ENCODE data around the gene TMEM213.
"Not testable (repeated sequence)": the region's sequence is repeated elsewhere in the genome, so short reads cannot be mapped to it uniquely, and the experiment has no call there.

TMEM213 gene

DNA sequence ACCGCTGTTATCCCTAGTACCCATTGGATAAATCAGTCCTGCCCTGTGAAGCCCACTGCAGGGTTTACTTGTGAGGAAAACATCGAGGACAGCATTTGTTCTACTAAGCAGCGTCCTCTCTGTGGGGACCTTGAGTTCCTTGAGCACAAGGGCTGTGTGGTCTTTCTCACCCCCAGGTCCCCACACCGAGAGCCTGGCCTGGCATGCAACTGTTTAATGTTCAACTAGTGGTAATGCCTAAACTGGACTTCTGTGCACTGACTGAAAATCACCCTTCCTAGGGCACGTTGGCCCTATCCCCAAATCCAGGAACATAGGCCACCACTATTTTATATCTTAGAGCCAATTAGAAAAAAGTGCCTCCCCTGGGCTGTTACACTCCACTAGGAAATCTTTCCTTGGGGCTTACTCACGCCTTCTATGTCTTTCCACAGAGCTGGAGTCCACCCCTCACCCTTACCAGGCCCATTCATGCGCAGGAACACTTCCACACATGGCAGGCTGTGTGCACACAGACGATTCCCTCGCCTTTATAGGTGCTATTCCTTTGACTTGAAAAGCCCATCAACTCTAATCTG lies 1.7 kb upstream of the TMEM213 start:
- Histone ChIP-seq H3F3A (ENCODE audit: control insufficient read depth, insufficient read depth) (no peaks in the 10 kb centered on the region), H3K27me3 (ENCODE audit: control insufficient read depth, low read length) (no peaks in the 10 kb centered on the region), H3K4me1 (ENCODE audit: control insufficient read depth, low read length) (no peaks in the 10 kb centered on the region), H3K4me3 (ENCODE audit: low read length) (no peak overlapping the region), H3K9me2 (replicated peaks; ENCODE audit: control insufficient read depth, low read length) (no peaks in the 10 kb centered on the region), H4K20me1 (ENCODE audit: control insufficient read depth, insufficient read depth, low read depth, low read length) (no peaks in the 10 kb centered on the region), H3K4me2 (ENCODE audit: low read length) (no peak overlapping the region), H3K27ac (ENCODE audit: low read depth, low read length) (no peak overlapping the region), H3K9me3 (ENCODE audit: control insufficient read depth, insufficient read depth, low read length) (no peaks in the 10 kb centered on the region), H3K36me3 (ENCODE audit: control insufficient read depth, low read length) (no peaks in the 10 kb centered on the region), H3K79me2 (ENCODE audit: control insufficient read depth, low read length) (no peaks in the 10 kb centered on the region)
- no peak for TF ChIP-seq EZH2phosphoT487 (IDR thresholded peaks at IDR 0.05; ENCODE audit: borderline replicate concordance, low read length)
- TF ChIP-seq, protein P1, sequence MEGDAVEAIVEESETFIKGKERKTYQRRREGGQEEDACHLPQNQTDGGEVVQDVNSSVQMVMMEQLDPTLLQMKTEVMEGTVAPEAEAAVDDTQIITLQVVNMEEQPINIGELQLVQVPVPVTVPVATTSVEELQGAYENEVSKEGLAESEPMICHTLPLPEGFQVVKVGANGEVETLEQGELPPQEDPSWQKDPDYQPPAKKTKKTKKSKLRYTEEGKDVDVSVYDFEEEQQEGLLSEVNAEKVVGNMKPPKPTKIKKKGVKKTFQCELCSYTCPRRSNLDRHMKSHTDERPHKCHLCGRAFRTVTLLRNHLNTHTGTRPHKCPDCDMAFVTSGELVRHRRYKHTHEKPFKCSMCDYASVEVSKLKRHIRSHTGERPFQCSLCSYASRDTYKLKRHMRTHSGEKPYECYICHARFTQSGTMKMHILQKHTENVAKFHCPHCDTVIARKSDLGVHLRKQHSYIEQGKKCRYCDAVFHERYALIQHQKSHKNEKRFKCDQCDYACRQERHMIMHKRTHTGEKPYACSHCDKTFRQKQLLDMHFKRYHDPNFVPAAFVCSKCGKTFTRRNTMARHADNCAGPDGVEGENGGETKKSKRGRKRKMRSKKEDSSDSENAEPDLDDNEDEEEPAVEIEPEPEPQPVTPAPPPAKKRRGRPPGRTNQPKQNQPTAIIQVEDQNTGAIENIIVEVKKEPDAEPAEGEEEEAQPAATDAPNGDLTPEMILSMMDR (IDR thresholded peaks at IDR 0.05; ENCODE audit: low read depth, low read length, poor library complexity, severe bottlenecking) = no peak

- not testable (repeated sequence) for H3K79me2 ChIP-seq (ENCODE audit: control insufficient read depth, low read length); H4K20me1 ChIP-seq (ENCODE audit: control insufficient read depth, insufficient read depth, low read depth, low read length); H3K9me3 ChIP-seq (ENCODE audit: control insufficient read depth, insufficient read depth, low read length); H3K4me3 ChIP-seq (ENCODE audit: low read length); H3K36me3 ChIP-seq (ENCODE audit: control insufficient read depth, low read length); H3K27ac ChIP-seq (ENCODE audit: low read depth, low read length); H3K27me3 ChIP-seq (ENCODE audit: control insufficient read depth, low read length); H3F3A ChIP-seq (ENCODE audit: control insufficient read depth, insufficient read depth); H3K4me1 ChIP-seq (ENCODE audit: control insufficient read depth, low read length); H3K9me2 ChIP-seq (replicated peaks; ENCODE audit: control insufficient read depth, low read length); H3K4me2 ChIP-seq (ENCODE audit: low read length)
Measured at GRCh38 chr7:138797046-138797445, 748 bp upstream of the TMEM213 start.

GRCh38 chr7:138798836-138799235 lies 1.0 kb downstream of the TMEM213 start:
- Histone ChIP-seq H3K4me1 (ENCODE audit: control insufficient read depth, low read length) (no peaks in the 10 kb centered on the region), H3K9me2 (replicated peaks; ENCODE audit: control insufficient read depth, low read length) (no peaks in the 10 kb centered on the region), H3F3A (ENCODE audit: control insufficient read depth, insufficient read depth) (no peaks in the 10 kb centered on the region), H3K4me3 (ENCODE audit: low read length) (no peak overlapping the region), H3K27ac (ENCODE audit: low read depth, low read length) (no peak overlapping the region), H4K20me1 (ENCODE audit: control insufficient read depth, insufficient read depth, low read depth, low read length) (no peaks in the 10 kb centered on the region), H3K79me2 (ENCODE audit: control insufficient read depth, low read length) (no peaks in the 10 kb centered on the region), H3K27me3 (ENCODE audit: control insufficient read depth, low read length) (no peaks in the 10 kb centered on the region), H3K9me3 (ENCODE audit: control insufficient read depth, insufficient read depth, low read length) (no peaks in the 10 kb centered on the region), H3K4me2 (ENCODE audit: low read length) (no peak overlapping the region), H3K36me3 (ENCODE audit: control insufficient read depth, low read length) (no peaks in the 10 kb centered on the region)
- TF ChIP-seq, protein P1 (IDR thresholded peaks at IDR 0.05; ENCODE audit: low read depth, low read length, poor library complexity, severe bottlenecking) = no peak
- TF ChIP-seq EZH2phosphoT487 (IDR thresholded peaks at IDR 0.05; ENCODE audit: borderline replicate concordance, low read length) = no peak

GRCh38 chr7:138799336-138800000 lies 1.7 kb downstream of the TMEM213 start:
- H3K9me2 ChIP-seq (replicated peaks; ENCODE audit: control insufficient read depth, low read length) = no peaks in the 10 kb centered on the region
- H3K79me2 ChIP-seq (ENCODE audit: control insufficient read depth, low read length) = no peaks in the 10 kb centered on the region
- no peaks in the 10 kb centered on the region for H4K20me1 ChIP-seq (ENCODE audit: control insufficient read depth, insufficient read depth, low read depth, low read length)
- H3F3A ChIP-seq (ENCODE audit: control insufficient read depth, insufficient read depth) = no peaks in the 10 kb centered on the region
- no peaks in the 10 kb centered on the region for H3K36me3 ChIP-seq (ENCODE audit: control insufficient read depth, low read length)
- no peak for TF ChIP-seq EZH2phosphoT487 (IDR thresholded peaks at IDR 0.05; ENCODE audit: borderline replicate concordance, low read length)
- TF ChIP-seq, protein P1 (IDR thresholded peaks at IDR 0.05; ENCODE audit: low read depth, low read length, poor library complexity, severe bottlenecking) = no peak
- no peaks in the 10 kb centered on the region for H3K27me3 ChIP-seq (ENCODE audit: control insufficient read depth, low read length)
- no peak overlapping the region for H3K27ac ChIP-seq (ENCODE audit: low read depth, low read length)
- no peak overlapping the region for H3K4me2 ChIP-seq (ENCODE audit: low read length)
- H3K4me3 ChIP-seq (ENCODE audit: low read length) = no peak overlapping the region
- H3K9me3 ChIP-seq (ENCODE audit: control insufficient read depth, insufficient read depth, low read length) = no peaks in the 10 kb centered on the region
- no peaks in the 10 kb centered on the region for H3K4me1 ChIP-seq (ENCODE audit: control insufficient read depth, low read length)

Measured in DOHH2 (cell line).